Left kidney (tissue), 8 donors: ENCODE data around the gene CDK13. TPM values are rescaled to one million over a fixed set of nuclear protein-coding genes. Genes with fewer than 3 reads are reported as not detected.
"Not testable (repeated sequence)": the region's sequence is repeated elsewhere in the genome, so short reads cannot be mapped to it uniquely, and the experiment has no call there.

Experiments used
- DNase-seq: peaks from one replicate; pipeline ENCODE4 v3.0.0-alpha.2; 2013
- long read RNA-seq, 8 donors: transcript quantifications; one replicate each; lab custom pipeline, GENCODE V29; 2026
- polyA plus RNA-seq: library from polyadenylated mRNA; unstranded; fragments of 120-200 nt; gene quantifications from one replicate; pipeline ENCODE4 v1.2.1, GENCODE V29; 2013; ENCODE audit not compliant: insufficient read length

The CDK13 gene
- 87.4 TPM for polyA plus RNA-seq
- long read RNA-seq, donor 1, full-length matches to known transcripts = 13 of 21 reads
- long read RNA-seq, donor 1, partial matches to known transcripts = 8 of 21 reads
- long read RNA-seq, donor 1, other reads (novel, unspliced or antisense) = 0 of 21 reads
- long read RNA-seq, donor 2, full-length matches to known transcripts = 12 of 19 reads
- long read RNA-seq, donor 2, partial matches to known transcripts = 7 of 19 reads
- long read RNA-seq, donor 2, other reads (novel, unspliced or antisense) = 0 of 19 reads
- long read RNA-seq, donor 3, full-length matches to known transcripts = 10 of 10 reads
- long read RNA-seq, donor 3, partial matches to known transcripts = 0 of 10 reads
- long read RNA-seq, donor 3, other reads (novel, unspliced or antisense) = 0 of 10 reads
- long read RNA-seq, donor 4, partial matches to known transcripts = 0 of 3 reads
- long read RNA-seq, donor 4, other reads (novel, unspliced or antisense) = 0 of 3 reads
- long read RNA-seq, donor 5, full-length matches to known transcripts = 5 of 5 reads
- long read RNA-seq, donor 5, partial matches to known transcripts = 0 of 5 reads
- long read RNA-seq, donor 5, other reads (novel, unspliced or antisense) = 0 of 5 reads
- long read RNA-seq, donor 6, full-length matches to known transcripts = 9 of 20 reads
- long read RNA-seq, donor 6, partial matches to known transcripts = 11 of 20 reads
- long read RNA-seq, donor 6, other reads (novel, unspliced or antisense) = 0 of 20 reads
- long read RNA-seq, donor 7, full-length matches to known transcripts = 7 of 20 reads
- long read RNA-seq, donor 7, partial matches to known transcripts = 13 of 20 reads
- long read RNA-seq, donor 7, other reads (novel, unspliced or antisense) = 0 of 20 reads
- long read RNA-seq, donor 8, partial matches to known transcripts = 0 of 4 reads
- long read RNA-seq, donor 8, other reads (novel, unspliced or antisense) = 0 of 4 reads

GRCh38 chr7:39949971-39950472 is at the start of gene CDK13:
CDK13 (plus strand) TSS chr7:39950256; CDS start chr7:39950642, 386 bp downstream.
- peak; percentile 74 for DNase-seq

- DNase-seq = no peak
Observed at GRCh38 chr7:39904077-39904486, 46.0 kb upstream of the CDK13 start.

- DNase-seq = no peak
Observed at GRCh38 chr7:39908141-39908540, 41.9 kb upstream of the CDK13 start.

GRCh38 chr7:39908973-39909372 is 41.1 kb upstream of the CDK13 start:
- DNase-seq = no peak

GRCh38 chr7:39909526-39909925 is 40.5 kb upstream of the CDK13 start:
- DNase-seq = no peak

GRCh38 chr7:39910108-39910869 is 39.8 kb upstream of the CDK13 start:
- no peak for DNase-seq

GRCh38 chr7:39911167-39911566 is 38.9 kb upstream of the CDK13 start:
- DNase-seq = no peak

- DNase-seq = not testable (repeated sequence)
Observed at GRCh38 chr7:39915847-39916246, 34.2 kb upstream of the CDK13 start.

GRCh38 chr7:39919646-39920045 is 30.4 kb upstream of the CDK13 start:
- no peak for DNase-seq

GRCh38 chr7:39921506-39922175 is 28.4 kb upstream of the CDK13 start:
- DNase-seq = no peak

- no peak for DNase-seq
Observed at GRCh38 chr7:39922580-39922979, 27.5 kb upstream of the CDK13 start.

GRCh38 chr7:39923091-39923490 is 27.0 kb upstream of the CDK13 start:
- no peak for DNase-seq

- no peak for DNase-seq
Observed at GRCh38 chr7:39924122-39924521, 25.9 kb upstream of the CDK13 start.

GRCh38 chr7:39926111-39926510 is 23.9 kb upstream of the CDK13 start:
- DNase-seq = no peak

GRCh38 chr7:39927018-39927417 is 23.0 kb upstream of the CDK13 start:
- DNase-seq = no peak

GRCh38 chr7:39934132-39934531 is 15.9 kb upstream of the CDK13 start:
- DNase-seq = no peak

- no peak for DNase-seq
Observed at GRCh38 chr7:39936761-39937160, 13.3 kb upstream of the CDK13 start.

GRCh38 chr7:39937366-39938153 is 12.5 kb upstream of the CDK13 start:
- no peak for DNase-seq

GRCh38 chr7:39942883-39943282 is 7.2 kb upstream of the CDK13 start:
- no peak for DNase-seq

- no peak for DNase-seq
Observed at GRCh38 chr7:39946693-39947092, 3.4 kb upstream of the CDK13 start.
